CD14-positive monocyte (primary cell): ENCODE measurements around the gene RNF121. TPM values are rescaled to one million over a fixed set of nuclear protein-coding genes. Genes with fewer than 3 reads are reported as not detected.

Experiments used
- DNase-seq, 3 donors: peaks; one replicate each; pipeline ENCODE4 v3.0.0-alpha.2; 2011 to 2022
- H2AFZ ChIP-seq: 2 replicates; pipeline ENCODE4 v1.6.0; 2012; ENCODE audit warnings: mild to moderate bottlenecking, low read depth, low read length, inconsistent platforms; ENCODE audit not compliant: insufficient read depth, poor library complexity, severe bottlenecking
- H3K27ac ChIP-seq, 2 donors: 1 replicate in 1 of 2; 2 replicates in 1 of 2; pipeline ENCODE4 v1.5.1; 2012 to 2013; ENCODE audit warnings: low read length in 2 of 2, control low read depth in 1 of 2, inconsistent platforms in 1 of 2, low read depth in 1 of 2, mild to moderate bottlenecking in 1 of 2
- H3K27me3 ChIP-seq, 2 donors: one replicate each; pipeline versions ENCODE4 v1.6.0 to v1.6.1; 2011 to 2013; ENCODE audit warnings: low read length in 2 of 2; ENCODE audit not compliant: control insufficient read depth in 2 of 2, insufficient read depth in 2 of 2
- H3K36me3 ChIP-seq, 2 donors: replicated peaks in 1 of 2; 1 replicate in 1 of 2; 2 replicates in 1 of 2; pipeline versions ENCODE4 v1.5.1 to v1.6.1; 2012 to 2013; ENCODE audit warnings: low read length in 2 of 2, control low read depth in 1 of 2, inconsistent platforms in 1 of 2, mild to moderate bottlenecking in 1 of 2; ENCODE audit not compliant: insufficient read depth in 2 of 2, control insufficient read depth in 1 of 2
- H3K4me1 ChIP-seq, 2 donors: 1 replicate in 1 of 2; 2 replicates in 1 of 2; pipeline versions ENCODE4 v1.5.1 to v1.6.1; 2012 to 2013; ENCODE audit warnings: low read length in 2 of 2, control low read depth in 1 of 2, inconsistent platforms in 1 of 2, mild to moderate bottlenecking in 1 of 2, moderate library complexity in 1 of 2; ENCODE audit not compliant: insufficient read depth in 2 of 2, control insufficient read depth in 1 of 2
- H3K4me2 ChIP-seq: replicated peaks from 2 replicates; pipeline ENCODE3; 2012; ENCODE audit warnings: low read length, moderate library complexity, mild to moderate bottlenecking; ENCODE audit not compliant: poor library complexity, severe bottlenecking; ENCODE audit errors: extremely low read depth
- H3K4me3 ChIP-seq, 3 experiments: fragments of 200-600 bp in 1 of 3; sonication (generic) in 1 of 3; replicated peaks in 1 of 3; 1 replicate in 2 of 3; 2 replicates in 1 of 3; pipeline ENCODE4 v1.5.1; 2011 to 2013; ENCODE audit warnings: low read length in 3 of 3, mild to moderate bottlenecking in 3 of 3, control low read depth in 2 of 3, low read depth in 2 of 3, inconsistent platforms in 1 of 3, moderate library complexity in 1 of 3
- H3K79me2 ChIP-seq: 2 replicates; pipeline ENCODE4 v1.6.0; 2012; ENCODE audit warnings: mild to moderate bottlenecking, control low read depth, inconsistent platforms, low read length, moderate library complexity; ENCODE audit not compliant: insufficient read depth
- H3K9ac ChIP-seq: 2 replicates; pipeline ENCODE4 v1.6.0; 2017; ENCODE audit warnings: low read length, mild to moderate bottlenecking; ENCODE audit not compliant: insufficient read depth, poor library complexity, severe bottlenecking
- H3K9me3 ChIP-seq, 2 donors: replicated peaks in 1 of 2; 1 replicate in 1 of 2; 2 replicates in 1 of 2; pipeline versions ENCODE4 v1.5.1 to v1.6.1; 2012 to 2013; ENCODE audit warnings: low read length in 2 of 2, control low read depth in 1 of 2; ENCODE audit not compliant: control insufficient read depth in 1 of 2, insufficient read depth in 1 of 2
- H4K20me1 ChIP-seq: 2 replicates; pipeline ENCODE4 v1.6.0; 2012; ENCODE audit warnings: mild to moderate bottlenecking, low read length, control low read depth, moderate library complexity; ENCODE audit not compliant: insufficient read depth
- H3K27ac Mint-ChIP-seq, 7 donors: one replicate each; pipeline ENCODE4 v1.8.0; 2020; ENCODE audit warnings: mild to moderate bottlenecking in 7 of 7, mixed read lengths in 7 of 7, moderate library complexity in 6 of 7, inconsistent platforms in 2 of 7
- H3K27me3 Mint-ChIP-seq, 3 donors: one replicate each; pipeline ENCODE4 v1.8.0; 2021 to 2022; ENCODE audit warnings: low read depth in 3 of 3, mild to moderate bottlenecking in 3 of 3, mixed read lengths in 3 of 3, moderate library complexity in 3 of 3, inconsistent platforms in 1 of 3
- H3K36me3 Mint-ChIP-seq, 2 donors: one replicate each; pipeline ENCODE4 v1.8.0; 2020; ENCODE audit warnings: mixed read lengths in 2 of 2, inconsistent platforms in 1 of 2, mild to moderate bottlenecking in 1 of 2
- H3K4me1 Mint-ChIP-seq: one replicate; pipeline ENCODE4 v1.8.0; 2020; ENCODE audit warnings: mild to moderate bottlenecking, mixed read lengths
- H3K4me3 Mint-ChIP-seq, 2 donors: one replicate each; pipeline ENCODE4 v1.8.0; 2020; ENCODE audit warnings: mild to moderate bottlenecking in 2 of 2, mixed read lengths in 2 of 2, moderate library complexity in 1 of 2
- H3K9me3 Mint-ChIP-seq, 7 donors: one replicate each; pipeline ENCODE4 v1.8.0; 2020 to 2022; ENCODE audit warnings: mixed read lengths in 7 of 7, mild to moderate bottlenecking in 6 of 7, moderate library complexity in 6 of 7, inconsistent platforms in 2 of 7
- WGBS: methylation state at CpG from one replicate; pipeline ENCODE4 v1.1.5; 2013; ENCODE audit warnings: missing lambda C conversion rate; ENCODE audit not compliant: insufficient coverage; 5-methylcytosine and 5-hydroxymethylcytosine counted together
- intact Hi-C, 2 donors: fragments of 100-400 bp; cut with micrococcal nuclease; formaldehyde crosslinking; loops; one replicate each; pipeline versions ENCODE4 v1.15.0 to v1.15.1; 2023
- polyA plus RNA-seq, 3 donors: library from polyadenylated mRNA; depleted of rRNA in 1 of 3; unstranded in 2 of 3; stranded (reverse) in 1 of 3; fragments of 300-500 nt in 2 of 3; fragments of >200 nt in 1 of 3; fragmentation: Illumina TruSeq in 2 of 3; gene quantifications; 1 replicate in 2 of 3; 2 replicates in 1 of 3; pipeline ENCODE4 v1.2.3, GENCODE V29; 2012 to 2021
- TF ChIP-seq, protein P1 (sequence below): fragments of 200-600 bp; IDR thresholded peaks from one replicate; pipeline ENCODE4 v1.8.0; 2022; ENCODE audit warnings: antibody characterized with exemption, mild to moderate bottlenecking

Gene RNF121
- polyA plus RNA-seq, 3 donors = 7.7 to 25.2 (median 9.2) TPM

- Histone ChIP-seq H3K79me2 (peaks cover 40% of the 10 kb centered on the region), H4K20me1 (peaks cover 32% of the 10 kb centered on the region), H3K4me1 (no peaks in the 10 kb centered on the region), H3K4me3 (no peak overlapping the region), H3K4me2 (no peak overlapping the region), H3K27ac (peak overlapping the region in 1 of 2 donors; percentile 18), H3K27me3 (no peaks in the 10 kb centered on the region), H3K36me3 (peaks cover 89 to 97% of the 10 kb centered on the region in 2 donors), H3K9me3 (no peaks in the 10 kb centered on the region), H2AFZ (no peak overlapping the region), H3K9ac (no peak overlapping the region)
- H3K27me3 Mint-ChIP-seq = no peaks in the 10 kb centered on the region
- H3K4me1 Mint-ChIP-seq = peaks cover 6% of the 10 kb centered on the region
- 100% methylated on average over 1 of the region's 4 CpGs for WGBS
- peaks cover 88 to 91% of the 10 kb centered on the region in 2 donors for H3K36me3 Mint-ChIP-seq
- TF ChIP-seq, protein P1, sequence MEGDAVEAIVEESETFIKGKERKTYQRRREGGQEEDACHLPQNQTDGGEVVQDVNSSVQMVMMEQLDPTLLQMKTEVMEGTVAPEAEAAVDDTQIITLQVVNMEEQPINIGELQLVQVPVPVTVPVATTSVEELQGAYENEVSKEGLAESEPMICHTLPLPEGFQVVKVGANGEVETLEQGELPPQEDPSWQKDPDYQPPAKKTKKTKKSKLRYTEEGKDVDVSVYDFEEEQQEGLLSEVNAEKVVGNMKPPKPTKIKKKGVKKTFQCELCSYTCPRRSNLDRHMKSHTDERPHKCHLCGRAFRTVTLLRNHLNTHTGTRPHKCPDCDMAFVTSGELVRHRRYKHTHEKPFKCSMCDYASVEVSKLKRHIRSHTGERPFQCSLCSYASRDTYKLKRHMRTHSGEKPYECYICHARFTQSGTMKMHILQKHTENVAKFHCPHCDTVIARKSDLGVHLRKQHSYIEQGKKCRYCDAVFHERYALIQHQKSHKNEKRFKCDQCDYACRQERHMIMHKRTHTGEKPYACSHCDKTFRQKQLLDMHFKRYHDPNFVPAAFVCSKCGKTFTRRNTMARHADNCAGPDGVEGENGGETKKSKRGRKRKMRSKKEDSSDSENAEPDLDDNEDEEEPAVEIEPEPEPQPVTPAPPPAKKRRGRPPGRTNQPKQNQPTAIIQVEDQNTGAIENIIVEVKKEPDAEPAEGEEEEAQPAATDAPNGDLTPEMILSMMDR = no peak
- intact Hi-C loops = no loop called here
- no peaks in the 10 kb centered on the region for H3K9me3 Mint-ChIP-seq
- H3K27ac Mint-ChIP-seq = peak overlapping the region in 5 of 7 donors; percentile 6 to 52 (median 31)
- no peak for DNase-seq
- H3K4me3 Mint-ChIP-seq = no peak overlapping the region
Observed at GRCh38 chr11:72023335-72023734, 94.5 kb downstream of the RNF121 start.

DNA sequence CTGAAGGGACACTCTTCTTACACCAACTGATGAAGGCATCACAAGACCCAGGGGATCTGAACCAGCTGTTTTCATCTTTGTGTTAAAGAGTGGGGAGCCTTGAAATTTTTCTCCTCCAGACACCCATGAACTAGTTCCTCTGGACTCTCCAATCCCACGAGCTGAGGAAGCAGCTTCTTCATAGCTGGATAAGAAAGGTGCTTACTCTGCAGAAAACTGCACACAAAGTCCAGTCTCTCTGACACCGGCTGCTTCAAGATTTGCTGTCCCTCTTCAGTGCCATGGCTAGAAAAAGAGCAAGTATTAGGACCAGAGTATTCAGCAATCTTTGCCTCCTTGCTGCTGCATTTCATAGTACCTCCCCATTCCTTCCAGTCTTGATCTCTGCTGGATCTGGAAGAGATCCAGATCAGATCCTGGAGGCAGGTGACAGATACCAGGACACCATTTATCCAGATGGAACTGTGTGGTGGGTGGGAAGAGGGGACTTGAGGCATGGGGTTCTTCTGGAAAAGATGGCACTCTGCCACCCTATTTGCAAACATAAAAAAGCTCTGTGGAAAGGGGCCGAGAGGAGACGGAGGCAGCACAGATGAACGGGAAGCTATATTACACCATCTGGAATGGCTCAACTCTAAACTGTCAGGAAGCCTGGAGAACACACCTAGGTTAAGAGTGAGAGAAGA is 95.4 kb downstream of the RNF121 start:
- no peaks in the 10 kb centered on the region for H3K9me3 Mint-ChIP-seq
- TF ChIP-seq, protein P1 = no peak
- Histone ChIP-seq H3K4me3 (no peak overlapping the region), H3K27me3 (no peaks in the 10 kb centered on the region), H3K27ac (peak overlapping the region in 1 of 2 donors; percentile 18), H3K9me3 (no peaks in the 10 kb centered on the region), H3K4me2 (no peak overlapping the region), H3K9ac (no peak overlapping the region), H4K20me1 (peaks cover 41% of the 10 kb centered on the region), H3K4me1 (no peaks in the 10 kb centered on the region), H2AFZ (no peak overlapping the region), H3K79me2 (peaks cover 47% of the 10 kb centered on the region), H3K36me3 (peaks cover 87 to 97% of the 10 kb centered on the region in 2 donors)
- DNase-seq = no peak
- H3K4me1 Mint-ChIP-seq = peaks cover 9% of the 10 kb centered on the region
- intact Hi-C loops = loop anchor here in 1 of 2 donors (2.0 kb wide), 2 partner anchors 121 to 159 kb away; no protein-coding TSS in a partner anchor
- WGBS = 100% methylated on average over 1 of the region's 5 CpGs
- H3K36me3 Mint-ChIP-seq = peaks cover 87 to 88% of the 10 kb centered on the region in 2 donors
- H3K27me3 Mint-ChIP-seq = no peaks in the 10 kb centered on the region
- no peak overlapping the region for H3K4me3 Mint-ChIP-seq
- H3K27ac Mint-ChIP-seq = peak overlapping the region in 4 of 7 donors; percentile 23 to 77 (median 68)
